ENCODE data around the gene FMO2. TPM values are rescaled to one million over a fixed set of nuclear protein-coding genes. Genes with fewer than 3 reads are reported as not detected.

The FMO2 gene
- total RNA-seq, 1 experiment from 2014 or later: not detected

DNA sequence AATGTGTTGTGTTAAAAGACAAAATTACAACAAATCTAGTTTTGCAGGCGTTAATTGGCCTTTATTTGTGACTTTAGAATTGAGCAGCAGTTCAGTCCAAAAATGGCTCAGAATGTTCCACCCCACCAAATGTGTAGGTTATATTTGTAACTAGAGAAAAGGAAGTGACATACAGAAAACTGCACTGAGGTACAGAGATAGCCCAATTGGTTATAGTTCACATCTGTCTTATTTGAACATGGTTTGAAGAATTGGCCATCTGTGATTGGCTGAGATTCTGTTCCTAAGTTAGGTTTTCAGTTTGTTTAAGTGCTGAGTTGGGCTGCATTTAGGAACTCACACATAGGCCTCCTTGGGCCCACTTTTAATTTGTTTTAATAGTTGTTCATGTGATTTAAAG is 12.0 kb upstream of the FMO2 start:
- DNase-seq (ENCODE audit: extremely low read depth, low read depth): no peak

DNA sequence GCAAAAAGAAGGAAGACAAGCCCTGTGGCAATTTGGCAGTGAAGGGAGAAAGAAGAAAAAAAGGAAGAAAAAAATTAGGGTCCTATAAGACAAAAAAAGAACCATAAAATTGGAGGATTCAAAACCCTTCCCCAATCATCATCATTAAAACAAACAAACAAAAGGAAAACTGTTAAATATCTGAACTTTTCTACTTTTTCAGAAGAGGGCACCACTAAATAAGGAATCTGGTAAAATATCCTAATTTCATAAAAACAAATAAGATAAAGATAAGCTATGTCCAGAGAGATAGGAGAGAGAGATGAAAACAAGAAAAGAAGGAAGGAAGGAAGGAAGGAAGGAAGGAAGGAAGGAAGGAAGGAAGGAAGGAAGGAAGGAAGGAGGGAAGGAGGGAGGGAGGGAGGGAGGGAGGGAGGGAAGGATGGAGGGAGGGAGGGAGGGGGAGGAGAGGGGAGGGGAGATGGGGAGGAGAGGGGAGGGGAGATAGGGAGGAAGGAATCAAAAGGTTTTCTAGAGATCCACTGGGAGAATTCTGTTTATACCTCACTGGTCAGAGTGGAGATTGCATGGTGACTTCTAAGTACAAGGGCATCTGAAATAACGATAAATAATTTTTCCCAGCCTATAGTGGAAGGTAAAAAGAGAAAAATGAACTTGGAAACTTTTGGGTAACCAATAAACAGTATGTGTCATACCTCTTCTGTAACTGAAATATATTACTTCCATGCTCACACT is 10.4 kb upstream of the FMO2 start:
- no peak for DNase-seq (ENCODE audit: extremely low read depth, low read depth)

DNA sequence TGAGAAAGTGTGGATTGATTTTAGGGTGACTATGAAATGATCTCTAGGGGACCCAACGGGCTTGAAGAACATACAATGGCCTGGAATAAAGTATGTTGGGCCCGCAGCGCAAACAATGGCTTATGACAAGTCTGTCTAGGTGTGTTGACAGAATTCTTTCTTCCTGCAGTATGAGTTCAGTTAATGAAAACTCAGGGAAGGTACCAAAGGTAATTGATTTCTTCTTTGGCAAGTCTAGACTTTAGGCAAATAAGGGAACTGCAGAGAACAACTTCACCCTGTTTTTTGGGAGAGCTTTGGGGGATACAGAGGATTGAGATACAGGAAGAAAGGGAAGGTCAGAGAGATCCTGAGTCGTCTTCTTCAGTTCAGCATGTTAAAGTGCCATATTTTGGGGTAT is 7.8 kb upstream of the FMO2 start:
- no peak for DNase-seq (ENCODE audit: extremely low read depth, low read depth)

DNA sequence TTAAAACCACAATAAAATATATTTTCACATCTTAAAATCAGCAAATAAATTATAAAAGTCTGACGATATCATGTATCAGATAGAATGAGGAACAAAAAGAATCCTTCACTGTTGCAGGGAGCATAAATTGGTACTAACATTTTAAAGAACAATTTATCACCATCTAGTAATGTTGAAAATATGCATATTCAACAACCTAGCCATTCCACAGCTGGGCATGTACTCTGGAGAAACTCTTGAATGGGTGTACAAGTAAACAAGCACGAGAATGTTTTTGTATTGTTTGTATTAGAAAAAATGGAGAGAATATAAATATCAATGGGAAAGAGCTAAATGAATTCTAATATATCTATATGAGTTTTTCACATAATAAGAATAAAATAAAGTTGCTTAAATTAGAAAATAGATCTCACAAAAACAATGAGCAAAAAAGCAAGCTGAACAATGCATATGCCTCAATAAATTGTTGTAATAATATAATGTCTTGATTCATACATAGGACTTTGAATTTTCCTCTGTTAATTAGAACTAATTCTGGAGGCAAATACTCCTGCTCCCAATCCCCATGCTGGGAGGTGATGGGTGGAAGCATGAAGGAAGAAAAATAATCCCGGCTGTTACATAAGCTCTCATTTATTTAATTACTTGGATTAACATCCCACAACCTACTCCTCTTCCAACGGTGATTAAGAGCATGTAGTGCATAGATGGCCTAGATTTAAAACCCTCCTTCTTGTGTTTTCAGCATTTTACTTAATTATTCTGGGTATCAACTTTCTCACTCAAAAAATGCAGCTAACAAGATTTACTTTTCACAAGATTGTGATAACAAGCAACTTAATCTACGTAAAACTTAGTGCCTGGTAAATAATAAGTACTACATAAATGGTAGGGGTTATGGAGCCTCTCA is 5.5 kb upstream of the FMO2 start:
- no peak for DNase-seq (ENCODE audit: extremely low read depth, low read depth)

DNA sequence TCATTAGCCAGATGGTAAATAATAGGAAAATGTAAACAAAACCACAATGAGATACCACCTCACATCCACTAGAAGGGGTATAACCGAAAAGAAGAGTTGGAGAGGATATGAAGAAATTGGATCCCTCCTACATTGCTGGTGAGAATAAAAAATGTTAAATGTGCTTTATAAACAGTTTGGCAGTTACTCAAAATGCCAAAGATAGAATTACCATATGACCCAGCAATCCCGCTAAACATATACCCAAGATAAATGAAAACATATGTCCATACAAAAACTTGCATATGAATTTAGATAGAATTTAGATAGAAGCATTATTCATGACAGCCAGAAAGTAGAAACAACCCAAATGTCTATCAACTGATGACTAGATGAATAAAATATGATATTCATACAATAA is 4.4 kb upstream of the FMO2 start:
- DNase-seq (ENCODE audit: extremely low read depth, low read depth): no peak

DNA sequence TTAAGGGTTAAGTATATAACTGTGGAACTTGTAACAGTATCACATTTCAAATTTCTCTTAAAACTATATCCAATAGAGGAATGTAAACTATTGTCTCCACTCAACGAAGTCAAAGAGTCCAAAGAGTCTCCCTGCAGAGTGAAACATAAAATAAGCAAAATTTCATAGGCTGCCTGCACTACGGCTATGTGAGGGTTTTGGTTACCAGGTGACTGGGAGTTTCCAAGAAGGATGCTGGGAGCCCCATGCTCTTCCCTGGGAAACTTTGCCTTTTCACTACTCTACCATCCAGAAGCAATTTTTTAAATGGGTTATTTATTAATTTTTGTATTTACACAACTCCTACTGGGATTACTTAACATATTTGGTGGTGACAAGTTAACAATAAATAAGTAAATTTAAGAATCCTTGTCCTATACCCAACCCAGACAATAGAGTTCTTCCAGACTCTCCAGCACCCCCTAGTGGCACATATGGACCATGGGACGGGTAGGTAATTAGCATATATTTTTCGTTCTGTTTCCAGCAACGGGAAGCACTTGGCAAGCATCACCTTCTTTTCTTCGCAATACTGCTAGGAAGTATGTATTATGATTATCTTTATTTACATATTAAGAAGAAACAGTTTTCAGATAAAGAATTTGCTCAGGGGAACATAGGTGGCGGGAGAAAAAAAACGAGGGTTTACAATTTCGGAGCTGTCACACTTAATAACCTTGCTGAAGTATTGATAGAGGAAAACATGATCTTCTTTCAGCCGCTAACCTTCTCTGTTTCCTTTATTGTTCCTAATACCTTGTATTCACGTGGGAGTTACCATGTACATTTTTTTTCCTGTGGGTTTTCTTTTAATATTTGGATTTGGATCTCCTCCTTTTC is 3.5 kb downstream of the FMO2 start:
- peak; percentile 68 for DNase-seq (ENCODE audit: extremely low read depth, low read depth)

DNA sequence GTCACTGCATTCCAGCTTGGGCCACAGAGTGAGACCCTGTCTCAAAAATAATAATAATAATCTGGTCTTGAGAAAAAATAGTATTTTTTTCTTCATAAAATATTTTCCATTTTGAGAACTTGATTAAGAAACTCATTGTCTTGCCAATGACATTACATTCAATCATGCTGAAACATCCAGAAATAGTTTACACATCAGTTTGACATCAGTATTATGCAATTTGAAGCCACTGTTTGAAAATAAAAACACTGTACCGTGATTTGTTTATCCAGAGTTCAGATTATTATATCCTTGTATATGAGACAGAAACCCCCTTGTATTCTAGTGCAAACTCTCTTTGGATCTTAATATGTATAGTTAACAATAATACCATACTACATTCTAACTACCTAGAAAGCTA is 6.9 kb downstream of the FMO2 start:
- DNase-seq (ENCODE audit: extremely low read depth, low read depth): no peak

DNA sequence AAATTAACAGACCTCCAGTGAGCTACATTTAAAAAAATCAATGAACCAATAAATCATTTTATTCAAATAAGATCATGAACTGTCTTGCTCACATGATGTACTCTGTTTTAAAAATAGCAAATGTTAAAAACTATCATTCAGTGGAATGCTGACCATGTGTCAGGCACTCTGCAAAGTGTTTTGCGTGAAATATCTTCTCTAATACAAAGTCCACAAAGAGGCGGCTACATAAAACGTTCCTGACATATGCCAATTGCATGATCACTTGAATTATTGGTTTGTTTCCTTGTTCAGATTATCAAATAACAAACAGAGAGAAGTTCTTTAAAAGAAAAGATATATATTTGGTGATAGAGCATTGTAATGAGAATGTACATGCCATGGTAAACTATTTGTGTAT is 10.7 kb downstream of the FMO2 start:
- no peak for DNase-seq (ENCODE audit: extremely low read depth, low read depth)

DNA sequence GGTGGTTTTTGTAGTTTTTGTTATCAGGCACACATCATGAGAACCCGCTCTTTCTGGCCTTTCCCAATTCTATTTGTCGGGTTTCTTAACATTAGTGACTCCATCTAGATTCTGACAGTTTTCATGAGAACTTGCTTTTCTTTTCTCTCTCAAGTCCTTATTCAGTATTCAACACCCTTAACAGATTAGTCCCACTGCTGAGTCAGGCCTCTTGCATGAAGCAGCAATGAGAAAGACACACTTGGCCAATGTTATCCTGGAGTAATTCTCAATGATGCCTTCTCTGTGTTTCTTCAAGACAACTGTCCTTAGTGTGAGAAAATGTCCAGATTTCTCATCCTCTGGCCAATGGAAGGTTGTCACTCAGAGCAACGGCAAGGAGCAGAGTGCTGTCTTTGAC is 11.3 kb downstream of the FMO2 start:
- DNase-seq (ENCODE audit: extremely low read depth, low read depth): no peak

DNA sequence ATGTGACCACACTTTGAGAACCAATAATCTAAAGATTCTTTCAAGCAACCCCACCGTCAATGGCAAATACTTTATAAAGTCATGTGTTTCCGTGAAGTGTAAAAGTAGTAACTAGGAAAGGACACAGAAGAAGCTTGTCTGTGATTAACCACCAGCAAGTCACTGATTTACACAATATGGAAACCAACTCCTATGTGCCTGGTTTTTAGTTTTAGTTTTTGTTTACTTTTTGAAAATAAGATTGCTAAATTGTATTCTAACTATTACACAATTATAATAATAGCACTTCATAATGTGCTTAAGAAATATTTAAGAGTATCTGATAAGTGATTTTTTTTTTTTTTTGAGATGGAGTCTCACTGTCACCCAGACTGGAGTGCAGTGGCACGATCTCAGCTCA is 13.0 kb downstream of the FMO2 start:
- no peak for DNase-seq (ENCODE audit: extremely low read depth, low read depth)

DNA sequence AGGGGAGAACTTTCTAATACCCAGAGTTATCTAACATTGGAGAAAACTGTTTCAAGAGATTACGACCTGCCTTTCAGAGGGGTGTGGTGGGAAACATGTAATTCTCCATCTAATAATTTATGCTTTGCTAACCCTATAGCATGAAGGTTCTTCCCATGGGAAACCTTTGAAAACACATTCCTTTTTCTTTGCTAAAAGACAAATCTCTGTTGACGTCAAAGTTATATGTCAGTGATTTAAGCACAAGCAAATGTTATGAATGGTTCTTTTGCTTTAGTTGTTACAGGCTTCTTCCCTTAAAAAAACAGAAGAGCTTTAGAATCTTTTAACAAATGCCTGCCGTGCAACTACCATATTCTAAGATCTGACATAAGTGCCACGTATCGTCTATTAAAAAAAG is 19.2 kb downstream of the FMO2 start:
- DNase-seq (ENCODE audit: extremely low read depth, low read depth): no peak

DNA sequence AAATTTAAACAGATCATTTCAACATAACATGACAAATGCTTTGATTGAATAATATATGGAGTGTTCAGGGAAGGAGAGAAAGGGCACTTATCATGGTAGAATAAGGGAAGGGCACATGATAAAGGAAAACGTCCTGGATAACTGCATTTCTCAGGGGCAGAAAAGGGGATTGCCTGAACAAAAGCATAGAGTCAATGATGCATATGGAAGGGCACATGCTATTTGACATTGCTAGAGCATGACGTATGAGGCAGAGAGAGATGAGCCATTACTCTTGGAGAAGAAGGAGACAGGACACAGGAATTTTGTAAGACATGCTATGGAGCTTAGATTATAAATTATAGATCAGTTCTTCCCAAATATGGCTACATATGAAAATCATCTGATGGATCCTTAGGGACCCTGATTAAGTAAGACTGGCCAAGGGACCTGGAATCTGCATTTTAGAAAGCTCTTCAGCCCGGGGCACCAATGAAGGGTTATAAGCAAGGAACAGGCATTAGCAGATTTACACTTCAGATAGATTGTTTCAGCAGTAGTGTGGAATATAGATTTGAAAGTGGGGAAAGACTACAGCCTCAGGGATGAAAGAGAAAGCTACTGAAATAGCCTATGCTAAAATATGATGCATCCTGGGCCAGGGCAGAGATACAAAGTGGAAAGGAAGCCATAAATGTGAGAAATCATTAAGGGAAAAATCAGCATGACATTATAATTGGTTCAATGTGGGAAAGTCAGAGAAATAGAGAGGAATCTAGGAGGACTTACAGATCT is 21.3 kb downstream of the FMO2 start:
- no peak for DNase-seq (ENCODE audit: extremely low read depth, low read depth)

DNA sequence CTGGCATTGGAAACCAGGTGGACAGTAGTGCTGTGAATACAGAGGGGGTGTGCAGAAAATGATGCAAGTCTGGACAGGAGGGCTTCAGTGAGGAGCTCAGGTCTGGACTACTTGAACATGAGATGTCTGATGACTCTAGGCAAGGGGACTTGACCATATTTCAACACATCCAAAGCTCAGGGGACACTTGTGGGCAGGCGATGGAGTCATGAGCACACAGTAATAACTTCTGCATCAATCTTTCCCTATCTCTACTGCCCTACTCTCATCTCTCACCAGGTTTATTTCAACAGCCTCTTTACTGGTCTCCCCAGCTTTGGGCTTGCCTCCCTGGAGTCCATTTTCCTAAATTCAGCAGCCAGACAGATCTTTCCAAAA is 21.9 kb downstream of the FMO2 start:
- DNase-seq (ENCODE audit: extremely low read depth, low read depth): no peak

DNA sequence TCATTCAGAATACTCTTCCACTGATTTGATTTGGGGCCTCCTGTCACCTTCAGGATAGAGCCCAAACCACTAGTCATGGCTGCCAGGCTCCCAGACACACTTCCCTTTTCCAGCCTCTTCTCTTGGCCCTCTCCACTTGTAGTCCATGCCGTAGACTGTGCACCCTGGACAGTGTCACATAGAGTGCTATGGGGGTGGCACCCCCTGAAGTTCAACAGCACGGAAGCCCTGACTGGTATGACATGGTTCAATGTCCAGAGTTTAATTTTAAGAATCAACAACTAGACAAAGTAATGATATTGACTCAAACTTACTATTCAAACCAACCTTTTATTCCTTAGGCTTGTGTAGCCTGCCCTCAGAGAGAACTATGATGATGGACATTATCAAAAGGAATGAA is 22.3 kb downstream of the FMO2 start:
- no peak for DNase-seq (ENCODE audit: extremely low read depth, low read depth)

DNA sequence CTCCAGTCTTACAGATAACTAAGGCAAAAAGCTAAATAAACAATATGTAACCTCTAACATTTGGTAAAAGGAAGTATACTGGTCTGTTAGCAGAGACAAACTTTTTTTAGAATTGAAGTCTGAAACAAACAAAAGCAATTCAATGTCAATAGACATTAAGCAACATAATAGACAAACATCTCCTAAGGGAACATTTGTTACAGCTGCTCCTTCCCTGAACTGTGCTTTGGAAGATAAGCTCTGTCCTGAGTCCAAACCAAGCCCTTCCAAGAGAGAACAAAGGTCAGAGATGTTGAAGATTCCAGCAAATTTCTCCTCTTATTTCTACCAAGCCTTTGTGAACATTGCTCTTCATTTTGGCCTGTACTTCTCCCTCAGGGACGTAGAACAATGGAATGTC is 25.3 kb downstream of the FMO2 start:
- no peak for DNase-seq (ENCODE audit: extremely low read depth, low read depth)

DNA sequence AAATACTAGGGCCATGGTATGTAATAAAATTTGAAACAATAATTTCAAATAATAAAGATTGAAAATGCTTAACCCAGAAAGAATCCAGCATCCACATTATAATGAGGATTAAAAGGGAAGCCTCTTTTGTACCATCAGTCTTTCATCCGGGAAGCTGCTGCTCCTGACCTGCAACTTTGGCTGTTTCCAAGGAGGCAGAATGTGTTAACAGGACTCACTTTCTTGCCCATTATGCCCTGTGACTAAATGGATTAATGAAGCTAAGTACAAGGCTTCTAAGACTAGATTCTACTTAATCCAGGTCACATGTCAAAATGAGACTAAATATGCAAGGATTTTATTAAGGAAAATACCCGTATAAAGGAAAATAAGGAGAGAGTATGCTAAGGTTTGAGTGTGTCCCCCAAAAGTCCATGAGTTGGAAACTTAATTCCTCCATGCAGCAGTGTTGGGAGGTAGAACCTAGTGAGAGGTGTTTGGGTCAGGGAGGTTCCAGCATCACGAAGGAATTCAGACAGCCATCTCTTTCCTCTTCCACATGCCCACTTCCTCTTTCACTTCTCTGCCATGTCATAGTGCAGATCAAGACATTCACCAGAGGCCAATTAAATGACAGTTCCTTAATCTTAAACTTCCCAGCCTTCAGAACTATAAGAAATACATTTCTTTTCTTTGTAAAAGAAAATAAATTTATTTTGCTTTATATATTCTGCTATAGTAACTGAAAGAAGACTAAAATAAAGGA is 27.7 kb downstream of the FMO2 start:
- no peak for DNase-seq (ENCODE audit: extremely low read depth, low read depth)

DNA sequence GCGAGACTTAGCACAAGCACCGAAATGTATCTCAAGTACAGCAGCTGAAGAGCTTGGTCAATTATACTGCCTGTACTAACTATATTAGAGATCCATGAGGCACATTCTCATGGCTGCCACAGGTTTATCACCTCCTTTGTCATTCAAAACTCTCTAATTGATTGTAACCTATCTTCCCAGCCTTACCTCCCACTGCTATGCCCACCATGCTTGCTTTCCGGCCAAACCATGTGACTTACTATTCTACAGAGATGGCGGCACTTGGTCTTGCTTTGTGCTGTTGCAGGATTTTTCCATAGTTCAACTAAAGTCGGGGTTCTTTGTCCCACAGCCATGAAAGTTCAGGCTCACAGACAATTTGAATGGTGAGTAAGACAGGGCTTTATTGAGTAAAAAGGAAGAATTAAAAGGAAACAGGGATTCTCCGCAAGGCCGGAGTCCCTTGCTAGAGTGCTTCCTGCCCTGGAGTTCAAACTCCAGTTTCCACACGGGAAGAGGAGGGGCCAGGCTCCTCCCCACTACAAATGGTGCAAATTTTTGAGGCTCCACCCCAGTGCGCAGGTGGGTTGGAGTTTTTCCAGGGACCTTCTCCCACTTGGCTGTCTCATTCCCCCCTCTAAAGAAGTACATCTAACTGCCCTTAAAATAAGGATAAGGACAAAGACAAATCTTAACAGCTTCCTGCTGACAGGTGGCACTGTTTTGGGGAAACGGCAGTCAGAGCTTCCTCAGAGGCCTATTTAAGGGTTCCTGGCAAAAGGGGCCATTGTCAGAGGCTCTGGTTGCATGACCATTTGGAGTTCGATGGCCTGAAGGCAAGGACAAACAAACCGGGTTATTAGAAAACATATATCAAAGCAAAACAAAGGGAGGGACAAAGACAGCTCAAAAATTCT is 28.7 kb downstream of the FMO2 start:
- no peak for DNase-seq (ENCODE audit: extremely low read depth, low read depth)

DNA sequence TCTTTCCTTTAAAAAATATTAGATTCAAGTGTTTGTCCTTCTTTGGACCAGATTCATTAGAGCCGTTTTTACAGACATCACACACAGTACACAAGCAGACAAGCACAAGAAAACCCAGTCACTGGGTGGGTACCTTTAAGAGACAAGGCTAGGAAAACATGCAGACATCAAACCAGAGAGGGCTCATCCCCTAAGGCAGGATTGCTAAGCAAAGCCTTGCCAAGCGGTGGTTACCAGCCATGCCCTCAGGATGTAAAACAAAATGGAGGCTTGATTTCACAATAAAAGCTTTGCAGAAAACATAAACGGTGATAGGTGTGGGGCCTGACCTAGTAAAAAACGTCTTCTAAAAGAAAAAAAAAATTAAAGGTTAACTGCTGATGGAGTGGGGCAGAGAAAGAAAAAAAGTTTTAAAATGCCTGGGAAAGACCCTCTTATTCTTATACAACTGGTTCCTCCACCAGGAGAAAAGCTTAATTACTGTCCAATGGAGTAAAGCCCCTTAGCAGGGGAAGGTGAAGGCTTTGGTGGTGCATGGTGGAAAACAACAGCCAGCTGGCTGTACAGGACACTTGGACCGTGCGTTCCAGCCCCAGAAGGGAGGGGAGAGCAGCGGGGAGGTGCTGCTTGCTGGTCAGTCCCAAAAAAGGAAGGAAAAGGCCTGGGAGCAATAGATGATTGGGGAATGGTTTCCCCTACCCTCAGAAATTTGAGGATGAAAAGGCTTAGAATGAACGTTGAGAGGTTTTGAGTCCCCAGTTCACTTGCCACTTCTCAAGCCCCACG is 32.8 kb downstream of the FMO2 start:
- DNase-seq (ENCODE audit: extremely low read depth, low read depth): no peak
